Osteoblast (primary cell): Measurements from ENCODE around the gene RAB31. TPM values are rescaled to one million over a fixed set of nuclear protein-coding genes. Genes with fewer than 3 reads are reported as not detected.

Source experiments
- DNase-seq: peaks from one replicate; pipeline ENCODE4 v3.0.0; 2011; ENCODE audit warnings: low spot score, mixed read lengths; ENCODE audit not compliant: insufficient read length; ENCODE audit errors: missing footprints
- H2AFZ ChIP-seq: 2 replicates; pipeline ENCODE4 v1.6.0; 2011; ENCODE audit warnings: mild to moderate bottlenecking, low read length
- H3K27ac ChIP-seq: 2 replicates; pipeline ENCODE4 v1.5.1; 2011; ENCODE audit warnings: mild to moderate bottlenecking, low read depth, low read length, moderate library complexity
- H3K27me3 ChIP-seq: 2 replicates; pipeline ENCODE4 v1.6.0; 2012; ENCODE audit warnings: mild to moderate bottlenecking, control low read depth, inconsistent platforms, low read length, moderate library complexity; ENCODE audit not compliant: insufficient read depth
- H3K36me3 ChIP-seq: 2 replicates; pipeline ENCODE4 v1.5.1; 2011; ENCODE audit warnings: mild to moderate bottlenecking, low read length, control low read depth, moderate library complexity; ENCODE audit not compliant: insufficient read depth
- H3K4me1 ChIP-seq: 2 replicates; pipeline ENCODE4 v1.5.1; 2011; ENCODE audit warnings: mild to moderate bottlenecking, low read length, control low read depth, moderate library complexity; ENCODE audit not compliant: insufficient read depth
- H3K4me2 ChIP-seq: 2 replicates; pipeline ENCODE4 v1.6.0; 2011; ENCODE audit warnings: mild to moderate bottlenecking, low read length; ENCODE audit not compliant: insufficient read depth
- H3K4me3 ChIP-seq: fragments of 200-600 bp; sonication (generic); 3 replicates; pipeline ENCODE4 v1.5.1; 2012; ENCODE audit warnings: mild to moderate bottlenecking, low read length, inconsistent platforms; ENCODE audit not compliant: insufficient read depth
- H3K79me2 ChIP-seq: 2 replicates; pipeline ENCODE4 v1.6.0; 2012; ENCODE audit warnings: mild to moderate bottlenecking, low read length, control low read depth, inconsistent platforms; ENCODE audit not compliant: insufficient read depth
- H3K9me3 ChIP-seq: 2 replicates; pipeline ENCODE4 v1.5.1; 2011; ENCODE audit warnings: low read depth, low read length, control low read depth
- H4K20me1 ChIP-seq: 2 replicates; pipeline ENCODE4 v1.6.0; 2012; ENCODE audit warnings: mild to moderate bottlenecking, low read length, control low read depth; ENCODE audit not compliant: insufficient read depth
- total RNA-seq: library from RNA; depleted of rRNA; stranded (reverse); fragments of >200 nt; gene quantifications from 2 replicates; pipeline ENCODE4 v1.2.3, GENCODE V29; 2012
- TF ChIP-seq, protein P1 (sequence below): IDR thresholded peaks from 2 replicates; pipeline ENCODE4 v1.5.1; 2011; ENCODE audit warnings: mild to moderate bottlenecking, low read depth, low read length, moderate library complexity; ENCODE audit errors: extremely low read depth

The RAB31 gene
- total RNA-seq, 1 donor = 120 TPM

DNA sequence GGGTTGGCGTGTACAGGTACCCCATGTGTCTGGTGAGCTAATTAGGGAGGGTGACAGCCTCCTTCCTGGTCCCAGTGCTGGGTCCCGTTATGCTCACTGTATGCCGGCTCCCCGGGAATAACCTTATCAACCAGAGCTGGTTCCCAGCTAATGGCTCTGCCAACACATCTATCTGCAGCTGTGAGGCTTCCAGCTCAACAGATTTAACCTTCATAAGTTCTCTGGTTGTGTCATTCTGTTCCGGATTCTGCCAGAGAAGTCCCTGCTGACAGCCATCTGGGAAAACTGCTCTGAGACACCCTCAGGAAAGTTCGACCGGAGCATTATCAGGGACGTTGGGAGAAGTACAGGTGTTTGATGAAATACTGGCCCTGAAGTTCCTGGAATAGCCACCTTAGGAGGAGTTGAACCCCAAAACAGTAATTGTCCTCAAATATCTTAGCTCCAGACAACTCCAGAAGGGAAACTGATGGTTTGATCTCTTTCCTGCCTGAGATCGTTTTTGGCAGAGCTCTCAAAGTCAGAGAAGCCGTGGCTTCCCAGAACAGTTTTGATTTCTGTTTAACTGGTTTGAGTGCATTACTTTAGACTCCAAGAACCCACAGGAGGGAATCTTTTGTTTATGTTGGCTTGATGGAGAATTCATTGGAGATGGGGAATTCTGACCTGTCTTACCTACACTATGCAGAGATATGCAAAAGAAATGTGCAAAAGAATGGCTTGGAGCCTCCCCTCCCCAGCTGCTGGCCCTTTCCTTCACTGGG lies 138.2 kb downstream of the RAB31 start:
- Histone ChIP-seq H3K36me3 (peaks cover 9% of the 10 kb centered on the region), H3K4me2 (peak overlapping the region; percentile 52), H3K4me1 (peaks cover 22% of the 10 kb centered on the region), H3K27ac (peak overlapping the region; percentile 3), H4K20me1 (no peaks in the 10 kb centered on the region), H3K79me2 (peaks cover 4% of the 10 kb centered on the region), H2AFZ (no peak overlapping the region), H3K27me3 (no peaks in the 10 kb centered on the region), H3K4me3 (no peak overlapping the region), H3K9me3 (no peaks in the 10 kb centered on the region)
- DNase-seq = no peak
- TF ChIP-seq, protein P1, sequence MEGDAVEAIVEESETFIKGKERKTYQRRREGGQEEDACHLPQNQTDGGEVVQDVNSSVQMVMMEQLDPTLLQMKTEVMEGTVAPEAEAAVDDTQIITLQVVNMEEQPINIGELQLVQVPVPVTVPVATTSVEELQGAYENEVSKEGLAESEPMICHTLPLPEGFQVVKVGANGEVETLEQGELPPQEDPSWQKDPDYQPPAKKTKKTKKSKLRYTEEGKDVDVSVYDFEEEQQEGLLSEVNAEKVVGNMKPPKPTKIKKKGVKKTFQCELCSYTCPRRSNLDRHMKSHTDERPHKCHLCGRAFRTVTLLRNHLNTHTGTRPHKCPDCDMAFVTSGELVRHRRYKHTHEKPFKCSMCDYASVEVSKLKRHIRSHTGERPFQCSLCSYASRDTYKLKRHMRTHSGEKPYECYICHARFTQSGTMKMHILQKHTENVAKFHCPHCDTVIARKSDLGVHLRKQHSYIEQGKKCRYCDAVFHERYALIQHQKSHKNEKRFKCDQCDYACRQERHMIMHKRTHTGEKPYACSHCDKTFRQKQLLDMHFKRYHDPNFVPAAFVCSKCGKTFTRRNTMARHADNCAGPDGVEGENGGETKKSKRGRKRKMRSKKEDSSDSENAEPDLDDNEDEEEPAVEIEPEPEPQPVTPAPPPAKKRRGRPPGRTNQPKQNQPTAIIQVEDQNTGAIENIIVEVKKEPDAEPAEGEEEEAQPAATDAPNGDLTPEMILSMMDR = no peak

DNA sequence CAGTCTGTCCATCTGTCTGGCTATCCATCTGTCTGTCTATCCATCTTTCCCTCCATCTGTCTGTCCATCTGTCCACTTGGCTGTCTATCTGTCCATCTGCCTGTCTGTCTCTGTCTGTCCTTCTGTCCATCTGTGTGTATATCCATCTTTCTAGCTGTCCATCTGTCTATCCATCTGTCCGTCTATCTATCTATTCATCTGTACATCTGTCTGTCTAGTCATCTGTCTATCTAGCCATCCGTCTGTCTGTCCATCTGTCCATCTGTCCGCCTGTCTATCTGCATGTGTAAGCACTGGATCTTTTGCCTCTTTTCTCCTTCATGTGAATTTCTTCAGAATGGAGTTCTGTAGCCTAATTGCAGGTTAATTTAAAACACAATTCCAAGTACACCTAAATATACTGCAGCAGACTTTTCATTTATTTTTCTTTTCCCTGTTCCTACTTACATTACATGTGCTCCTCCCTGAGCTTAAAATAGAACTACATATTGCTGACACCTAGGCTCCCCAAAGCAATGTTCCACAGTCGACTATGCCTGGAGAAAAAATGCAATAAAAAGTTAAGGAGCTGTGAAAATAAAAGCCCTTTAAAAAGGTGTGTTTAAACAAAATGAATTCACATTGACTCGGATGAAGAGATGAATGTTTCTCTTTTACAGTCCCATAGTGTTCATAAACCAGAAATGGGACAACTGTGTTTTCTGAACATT lies 140.2 kb downstream of the RAB31 start:
- Histone ChIP-seq H2AFZ (no peak overlapping the region), H3K79me2 (no peaks in the 10 kb centered on the region), H3K9me3 (no peaks in the 10 kb centered on the region), H3K4me2 (no peak overlapping the region), H3K36me3 (peaks cover 9% of the 10 kb centered on the region), H3K27me3 (no peaks in the 10 kb centered on the region), H3K27ac (no peak overlapping the region), H3K4me3 (no peak overlapping the region), H4K20me1 (no peaks in the 10 kb centered on the region), H3K4me1 (peaks cover 22% of the 10 kb centered on the region)
- TF ChIP-seq, protein P1 = no peak
- DNase-seq = no peak

DNA sequence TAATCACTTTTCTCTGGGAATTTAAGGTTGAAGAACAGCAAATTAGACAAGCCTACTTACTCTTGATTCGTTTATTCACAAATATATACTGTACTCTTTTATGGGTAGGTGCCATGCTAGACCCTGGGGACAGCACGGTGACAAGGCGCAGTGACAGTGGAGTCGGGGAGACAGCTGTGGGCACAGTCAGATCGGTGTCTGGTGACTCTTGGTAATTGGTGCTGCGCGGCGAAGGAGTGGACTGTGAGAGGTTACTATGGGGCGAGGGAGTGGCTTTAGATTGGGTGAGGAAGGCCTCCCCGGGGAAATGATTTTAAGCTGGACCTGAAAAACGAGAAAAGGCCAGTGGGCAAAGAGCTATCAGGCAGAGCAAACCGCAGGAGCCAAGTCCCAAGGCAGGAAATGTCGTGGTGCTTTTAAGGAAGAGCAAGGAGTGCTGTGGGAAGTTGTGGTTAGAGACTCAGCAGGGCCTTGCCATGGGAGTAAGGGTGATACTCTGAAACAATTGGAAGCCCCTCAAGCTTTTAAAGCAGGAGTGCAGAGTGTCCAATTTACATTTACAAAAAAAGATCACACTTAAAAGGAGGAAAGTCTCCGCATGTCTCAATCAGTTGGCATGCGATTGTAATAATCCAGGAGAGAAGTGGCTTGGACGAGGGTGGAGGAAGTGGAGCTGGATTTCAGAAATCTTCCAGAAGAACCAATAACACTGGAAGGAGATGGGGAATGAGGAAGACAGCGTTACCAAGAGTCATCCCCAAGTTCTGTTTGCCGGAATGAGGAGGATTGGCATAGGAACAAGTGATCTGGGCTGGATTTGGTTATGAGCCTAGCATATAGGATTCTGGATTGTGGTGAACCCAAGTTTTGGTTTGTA lies 141.5 kb downstream of the RAB31 start:
- no peaks in the 10 kb centered on the region for H3K79me2 ChIP-seq
- peak; percentile 37 for DNase-seq
- no peaks in the 10 kb centered on the region for H4K20me1 ChIP-seq
- TF ChIP-seq, protein P1 = no peak
- no peak overlapping the region for H3K4me3 ChIP-seq
- H3K36me3 ChIP-seq = peaks cover 9% of the 10 kb centered on the region
- H3K27me3 ChIP-seq = no peaks in the 10 kb centered on the region
- peaks cover 22% of the 10 kb centered on the region for H3K4me1 ChIP-seq
- H3K4me2 ChIP-seq = peak overlapping the region; percentile 51
- H2AFZ ChIP-seq = no peak overlapping the region
- H3K9me3 ChIP-seq = no peaks in the 10 kb centered on the region
- peak overlapping the region; percentile 46 for H3K27ac ChIP-seq
